ENCODE results near the gene TMUB1. TPM values are rescaled to one million over a fixed set of nuclear protein-coding genes. Genes with fewer than 3 reads are reported as not detected.
A peak's percentile ranks its signal among the peaks of the same experiment; 100 is the strongest.
"Not testable (repeated sequence)": the region's sequence is repeated elsewhere in the genome, so short reads cannot be mapped to it uniquely, and the experiment has no call there.

Gene TMUB1
- total RNA-seq, 4 donors from 2014 or later, result 58.5 to 61.7 (median 60.4) TPM

DNA sequence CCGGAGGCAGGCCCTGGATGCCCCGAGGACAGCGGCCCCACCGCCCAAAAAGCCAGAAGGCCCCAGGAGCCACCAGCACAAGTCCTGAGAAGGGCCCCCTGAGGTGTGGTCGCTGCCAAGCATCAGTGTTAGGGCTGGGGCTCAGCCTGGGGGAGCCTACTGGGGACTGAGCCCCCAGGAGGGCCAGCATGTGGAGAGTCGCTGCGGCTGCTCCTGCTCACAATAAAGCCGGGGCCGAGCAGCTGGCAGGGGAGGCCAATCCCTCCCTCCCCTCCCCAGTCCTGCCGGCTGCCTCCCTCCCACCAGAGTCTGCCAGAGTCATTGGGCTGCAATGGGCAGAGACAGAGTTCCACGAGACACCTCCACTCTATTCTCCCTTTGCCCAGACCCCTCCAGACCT lies 38.0 kb downstream of the TMUB1 start:
- H3K4me3 ChIP-seq (ENCODE audit: low read depth, poor library complexity, severe bottlenecking), result no peak overlapping the region
- 84 to 89% methylated on average over 10 to 11 of the region's 11 CpGs for WGBS, 2 donors
- intact Hi-C loops (cut with DNase I; ENCODE audit: low total_unique reads), result no loop called here
- DNase-seq (ENCODE audit: low spot score in 2 of 2), result no peak
- TF ChIP-seq POLR2A (IDR thresholded peaks at IDR 0.05), result no peak
- TF ChIP-seq, protein P1, sequence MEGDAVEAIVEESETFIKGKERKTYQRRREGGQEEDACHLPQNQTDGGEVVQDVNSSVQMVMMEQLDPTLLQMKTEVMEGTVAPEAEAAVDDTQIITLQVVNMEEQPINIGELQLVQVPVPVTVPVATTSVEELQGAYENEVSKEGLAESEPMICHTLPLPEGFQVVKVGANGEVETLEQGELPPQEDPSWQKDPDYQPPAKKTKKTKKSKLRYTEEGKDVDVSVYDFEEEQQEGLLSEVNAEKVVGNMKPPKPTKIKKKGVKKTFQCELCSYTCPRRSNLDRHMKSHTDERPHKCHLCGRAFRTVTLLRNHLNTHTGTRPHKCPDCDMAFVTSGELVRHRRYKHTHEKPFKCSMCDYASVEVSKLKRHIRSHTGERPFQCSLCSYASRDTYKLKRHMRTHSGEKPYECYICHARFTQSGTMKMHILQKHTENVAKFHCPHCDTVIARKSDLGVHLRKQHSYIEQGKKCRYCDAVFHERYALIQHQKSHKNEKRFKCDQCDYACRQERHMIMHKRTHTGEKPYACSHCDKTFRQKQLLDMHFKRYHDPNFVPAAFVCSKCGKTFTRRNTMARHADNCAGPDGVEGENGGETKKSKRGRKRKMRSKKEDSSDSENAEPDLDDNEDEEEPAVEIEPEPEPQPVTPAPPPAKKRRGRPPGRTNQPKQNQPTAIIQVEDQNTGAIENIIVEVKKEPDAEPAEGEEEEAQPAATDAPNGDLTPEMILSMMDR (IDR thresholded peaks at IDR 0.05), result no peak

DNA sequence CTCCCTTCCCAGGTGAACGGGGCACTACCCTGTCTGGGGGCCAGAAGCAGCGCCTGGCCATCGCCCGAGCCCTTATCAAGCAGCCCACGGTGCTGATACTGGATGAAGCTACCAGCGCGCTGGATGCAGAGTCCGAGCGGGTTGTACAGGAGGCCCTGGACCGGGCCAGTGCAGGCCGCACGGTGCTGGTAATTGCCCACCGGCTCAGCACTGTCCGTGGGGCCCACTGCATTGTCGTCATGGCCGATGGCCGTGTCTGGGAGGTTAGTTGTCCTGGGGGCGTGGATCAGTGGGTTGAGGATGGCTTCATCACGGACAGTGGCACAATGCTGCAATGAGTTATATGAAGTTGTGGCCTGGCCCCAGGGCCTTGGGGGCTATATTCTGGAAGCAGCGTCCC lies 39.3 kb downstream of the TMUB1 start:
- no peak for DNase-seq (ENCODE audit: low spot score in 2 of 2)
- WGBS, 2 donors, result 91 to 93% methylated on average over 7 to 20 of the region's 20 CpGs
- no peak for TF ChIP-seq POLR2A (IDR thresholded peaks at IDR 0.05)
- TF ChIP-seq, protein P1 (IDR thresholded peaks at IDR 0.05), result no peak
- H3K4me3 ChIP-seq (ENCODE audit: low read depth, poor library complexity, severe bottlenecking), result no peak overlapping the region
- intact Hi-C loops (cut with DNase I; ENCODE audit: low total_unique reads), result no loop called here

DNA sequence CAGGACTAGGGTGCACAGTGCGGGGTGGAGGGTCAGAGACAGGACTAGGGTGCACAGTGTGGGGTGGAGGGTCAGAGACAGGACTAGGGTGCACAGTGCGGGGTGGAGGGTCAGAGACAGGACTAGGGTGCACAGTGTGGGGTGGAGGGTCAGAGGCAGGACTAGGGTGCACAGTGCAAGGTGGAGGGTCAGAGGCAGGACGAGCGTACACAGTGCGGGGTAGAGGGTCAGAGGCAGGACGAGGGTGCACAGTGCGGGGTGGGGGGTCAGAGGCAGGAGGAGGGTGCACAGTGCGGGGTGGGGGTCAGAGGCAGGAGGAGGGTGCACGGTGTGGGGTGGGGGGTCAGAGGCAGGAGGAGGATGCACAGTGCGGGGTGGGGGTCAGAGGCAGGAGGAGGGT lies 39.8 kb downstream of the TMUB1 start:
- H3K4me3 ChIP-seq (ENCODE audit: low read depth, poor library complexity, severe bottlenecking); intact Hi-C loops (cut with DNase I; ENCODE audit: low total_unique reads); DNase-seq (ENCODE audit: low spot score in 2 of 2): not testable (repeated sequence)
- WGBS, 2 donors, result 88 to 90% methylated on average over 10 of the region's 10 CpGs

DNA sequence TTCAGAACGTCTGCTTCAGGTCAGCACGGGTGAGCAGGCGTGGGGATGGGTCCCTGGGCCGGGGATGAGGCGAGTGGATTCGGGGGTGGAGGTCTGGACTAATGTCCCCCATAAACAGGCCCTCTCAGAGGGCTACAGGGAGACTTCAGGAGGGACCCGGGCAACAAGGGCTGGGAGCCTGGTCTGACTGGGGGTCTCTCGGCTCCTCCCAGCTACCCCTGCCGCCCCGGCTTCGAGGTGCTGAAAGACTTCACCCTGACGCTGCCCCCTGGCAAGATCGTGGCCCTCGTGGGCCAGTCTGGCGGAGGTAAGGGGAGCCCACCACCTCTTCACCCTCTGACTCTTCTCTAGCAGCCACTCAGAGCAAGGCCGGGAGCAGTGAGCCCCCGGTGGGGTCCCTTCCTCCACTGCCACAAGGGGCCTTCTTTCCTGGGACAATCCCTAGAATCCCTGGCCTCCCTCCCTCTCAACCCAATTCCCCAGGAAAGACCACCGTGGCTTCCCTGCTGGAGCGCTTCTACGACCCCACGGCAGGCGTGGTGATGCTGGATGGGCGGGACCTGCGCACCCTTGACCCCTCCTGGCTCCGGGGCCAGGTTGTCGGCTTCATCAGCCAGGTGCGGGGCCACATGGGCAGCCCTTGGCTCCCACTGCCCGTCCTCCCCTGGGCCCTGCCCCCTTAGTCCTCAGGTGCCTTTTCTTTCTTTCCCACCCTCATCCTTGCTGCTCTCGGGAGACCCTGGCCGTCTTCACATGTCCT lies 42.5 kb downstream of the TMUB1 start:
- intact Hi-C loops (cut with DNase I; ENCODE audit: low total_unique reads), result no loop called here
- TF ChIP-seq POLR2A (IDR thresholded peaks at IDR 0.05), result no peak
- TF ChIP-seq, protein P1 (IDR thresholded peaks at IDR 0.05), result no peak
- WGBS, 2 donors, result 91 to 95% methylated on average over 30 of the region's 30 CpGs
- no peak overlapping the region for H3K4me3 ChIP-seq (ENCODE audit: low read depth, poor library complexity, severe bottlenecking)
- DNase-seq (ENCODE audit: low spot score in 2 of 2), result no peak

DNA sequence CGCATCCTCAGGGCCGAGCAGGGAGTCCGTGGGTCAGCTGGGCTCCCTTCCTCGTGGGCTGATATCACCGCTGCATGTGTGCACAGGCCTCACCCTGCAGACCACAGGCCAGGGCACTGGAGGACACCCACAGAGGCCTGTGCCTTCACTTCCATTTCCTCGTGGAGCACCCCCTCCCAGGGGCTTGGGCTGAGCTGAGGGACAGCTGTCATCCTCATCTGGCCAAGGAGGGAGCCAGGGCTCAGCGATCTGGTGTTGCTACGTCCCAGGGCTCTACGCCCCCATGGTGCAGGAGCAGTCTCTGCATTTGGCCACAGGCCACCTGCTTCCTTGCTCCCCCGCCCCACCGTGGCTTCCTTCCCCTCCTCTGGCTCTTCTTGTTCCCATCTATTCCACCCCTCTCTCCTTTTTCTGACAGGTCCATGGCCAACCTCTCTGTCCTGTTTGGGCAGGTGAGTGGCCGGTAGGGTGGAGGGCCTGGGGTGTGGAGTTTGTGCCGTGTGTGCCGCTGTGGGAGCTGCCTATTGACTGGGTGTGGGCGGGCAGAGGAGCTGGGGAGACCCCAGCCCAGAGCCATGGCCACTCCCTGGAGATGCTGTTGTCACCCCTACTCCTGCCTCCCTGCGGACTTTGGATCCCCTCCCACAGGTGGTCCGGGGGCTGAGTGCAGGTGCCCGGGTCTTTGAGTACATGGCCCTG lies 43.3 kb downstream of the TMUB1 start:
- no peak for DNase-seq (ENCODE audit: low spot score in 2 of 2)
- WGBS, 2 donors, result 74 to 77% methylated on average over 16 to 18 of the region's 18 CpGs
- intact Hi-C loops (cut with DNase I; ENCODE audit: low total_unique reads), result no loop called here
- H3K4me3 ChIP-seq (ENCODE audit: low read depth, poor library complexity, severe bottlenecking), result no peak overlapping the region
- TF ChIP-seq, protein P1 (IDR thresholded peaks at IDR 0.05), result no peak
- no peak for TF ChIP-seq POLR2A (IDR thresholded peaks at IDR 0.05)

DNA sequence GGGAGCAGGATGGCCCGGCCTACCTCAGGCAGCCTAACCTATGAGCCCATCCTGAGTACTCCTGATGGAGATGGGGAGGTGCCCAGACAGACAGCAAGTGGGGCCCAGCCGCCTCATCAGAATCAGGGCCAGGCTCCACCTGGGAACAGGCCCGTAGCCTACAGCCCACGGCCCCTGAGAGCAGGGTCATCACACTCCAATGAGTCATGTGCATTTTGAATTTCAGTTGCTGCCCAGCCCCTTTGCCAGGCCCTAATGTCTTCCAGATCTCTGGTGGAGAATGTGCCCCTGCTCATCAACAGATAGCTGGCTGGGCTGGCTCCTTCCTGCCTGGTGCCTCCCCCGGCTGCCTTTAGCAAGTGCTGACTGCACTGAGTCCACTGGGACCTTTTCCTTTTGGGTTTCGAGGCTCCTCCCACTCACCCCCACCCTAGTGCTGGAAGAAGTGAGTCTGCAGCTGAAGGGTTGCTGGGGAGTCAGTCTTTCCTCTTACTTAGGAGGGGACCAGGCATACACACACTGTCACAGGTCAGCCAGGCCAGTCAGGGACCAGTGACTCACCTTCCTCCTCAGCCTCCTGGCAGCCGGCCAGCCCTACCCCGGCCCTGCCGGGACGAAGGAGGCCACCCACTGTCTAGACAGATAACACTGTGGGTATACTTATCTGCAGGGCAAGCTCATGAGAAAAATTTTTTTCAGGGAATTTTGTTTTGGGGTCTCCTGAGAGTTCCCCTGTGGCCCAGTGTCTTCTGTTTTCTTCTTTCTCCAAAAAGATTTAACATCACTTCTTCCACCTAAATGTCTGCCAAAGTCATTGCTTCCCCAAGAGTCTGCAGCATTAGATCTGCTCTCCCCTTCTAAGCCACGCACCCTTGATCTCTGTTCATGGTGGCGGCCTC lies 44.1 kb downstream of the TMUB1 start:
- no peak overlapping the region for H3K4me3 ChIP-seq (ENCODE audit: low read depth, poor library complexity, severe bottlenecking)
- TF ChIP-seq, protein P1 (IDR thresholded peaks at IDR 0.05), result no peak
- TF ChIP-seq POLR2A (IDR thresholded peaks at IDR 0.05), result no peak
- peak in 1 of 2 donors; percentile 92 for DNase-seq (ENCODE audit: low spot score in 2 of 2)
- WGBS, 2 donors, result 37 to 48% methylated on average over 12 of the region's 12 CpGs
- intact Hi-C loops (cut with DNase I; ENCODE audit: low total_unique reads), result no loop called here

Data from lower leg skin (tissue), 4 donors.